Fibroblast of pulmonary artery (primary cell): ENCODE data around the gene TYRO3.

Experiments used
- DNase-seq: peaks from one replicate; pipeline ENCODE4 v3.0.0-alpha.2; 2010; ENCODE audit warnings: low read depth
- H3K4me3 ChIP-seq: replicated peaks from 2 replicates; pipeline ENCODE4 v1.5.1; 2011; ENCODE audit warnings: low read depth, mild to moderate bottlenecking, control low read depth, low read length, moderate library complexity
- TF ChIP-seq, protein P1 (sequence below): IDR thresholded peaks from 2 replicates; pipeline ENCODE4 v1.5.1; 2011; ENCODE audit warnings: mild to moderate bottlenecking, control low read depth, low read length, inconsistent platforms; ENCODE audit errors: missing control alignments

TYRO3 gene

DNA sequence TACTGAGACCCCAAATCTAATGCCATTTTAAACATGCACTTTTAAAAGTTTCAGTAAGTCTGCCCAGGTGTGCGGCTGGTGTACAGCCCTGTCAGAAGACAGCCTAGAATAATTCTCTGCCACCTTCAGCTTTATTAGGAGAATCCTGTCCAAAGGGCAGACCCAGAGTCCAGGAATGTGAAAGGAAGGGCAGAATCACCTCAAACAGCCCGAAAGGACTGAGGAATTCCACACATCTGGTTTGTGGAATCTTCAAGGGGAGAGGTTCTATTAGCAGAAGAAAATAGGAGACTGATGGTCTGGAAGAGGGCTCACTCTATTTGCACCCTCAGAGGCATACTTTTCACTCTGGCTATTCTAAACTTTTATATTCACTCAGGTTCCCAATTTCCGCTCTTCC is 46.6 kb downstream of the TYRO3 start:
- TF ChIP-seq, protein P1, sequence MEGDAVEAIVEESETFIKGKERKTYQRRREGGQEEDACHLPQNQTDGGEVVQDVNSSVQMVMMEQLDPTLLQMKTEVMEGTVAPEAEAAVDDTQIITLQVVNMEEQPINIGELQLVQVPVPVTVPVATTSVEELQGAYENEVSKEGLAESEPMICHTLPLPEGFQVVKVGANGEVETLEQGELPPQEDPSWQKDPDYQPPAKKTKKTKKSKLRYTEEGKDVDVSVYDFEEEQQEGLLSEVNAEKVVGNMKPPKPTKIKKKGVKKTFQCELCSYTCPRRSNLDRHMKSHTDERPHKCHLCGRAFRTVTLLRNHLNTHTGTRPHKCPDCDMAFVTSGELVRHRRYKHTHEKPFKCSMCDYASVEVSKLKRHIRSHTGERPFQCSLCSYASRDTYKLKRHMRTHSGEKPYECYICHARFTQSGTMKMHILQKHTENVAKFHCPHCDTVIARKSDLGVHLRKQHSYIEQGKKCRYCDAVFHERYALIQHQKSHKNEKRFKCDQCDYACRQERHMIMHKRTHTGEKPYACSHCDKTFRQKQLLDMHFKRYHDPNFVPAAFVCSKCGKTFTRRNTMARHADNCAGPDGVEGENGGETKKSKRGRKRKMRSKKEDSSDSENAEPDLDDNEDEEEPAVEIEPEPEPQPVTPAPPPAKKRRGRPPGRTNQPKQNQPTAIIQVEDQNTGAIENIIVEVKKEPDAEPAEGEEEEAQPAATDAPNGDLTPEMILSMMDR, result no peak
- no peak for DNase-seq
- H3K4me3 ChIP-seq, result no peak overlapping the region

DNA sequence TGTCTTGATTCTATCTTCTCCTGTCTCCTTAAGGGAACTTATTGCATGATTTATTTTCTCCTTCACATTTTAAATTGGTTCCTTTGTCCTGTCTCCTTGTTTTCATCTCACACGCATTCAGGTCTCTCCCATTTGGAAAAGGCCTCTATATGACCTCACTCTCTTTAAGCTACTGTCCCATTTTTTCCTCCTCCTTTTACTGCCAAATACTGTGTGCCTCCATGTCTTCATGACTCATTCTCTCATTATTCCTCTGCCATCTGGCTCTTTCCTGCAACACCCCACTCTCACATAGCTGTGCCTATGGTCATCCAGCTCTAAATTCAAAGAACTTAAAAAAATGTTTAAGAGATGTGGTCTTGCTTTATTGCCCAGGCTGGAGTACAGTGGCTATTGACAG is 48.0 kb downstream of the TYRO3 start:
- TF ChIP-seq, protein P1, result no peak
- DNase-seq, result peak; percentile 88
- H3K4me3 ChIP-seq, result no peak overlapping the region

DNA sequence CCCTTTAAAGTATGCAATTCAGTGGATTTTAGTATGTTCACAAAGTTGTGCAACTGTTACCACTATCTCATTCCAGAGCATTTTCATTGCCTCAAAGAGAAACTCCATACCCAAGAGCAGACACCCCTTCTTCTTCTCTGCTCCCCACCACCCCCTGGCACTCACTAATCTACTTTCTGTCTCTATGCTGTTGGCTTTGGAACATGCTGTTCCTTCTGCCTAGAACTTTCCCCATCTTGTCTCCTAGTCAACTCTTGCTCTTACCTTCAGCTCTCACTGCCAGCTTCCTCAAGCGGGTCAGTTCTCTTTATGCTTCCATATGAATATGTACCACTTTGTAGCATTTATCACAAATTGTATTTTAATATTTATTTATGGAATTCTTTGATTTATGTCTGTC is 50.1 kb downstream of the TYRO3 start:
- no peak for DNase-seq
- H3K4me3 ChIP-seq, result no peak overlapping the region
- TF ChIP-seq, protein P1, result no peak

DNA sequence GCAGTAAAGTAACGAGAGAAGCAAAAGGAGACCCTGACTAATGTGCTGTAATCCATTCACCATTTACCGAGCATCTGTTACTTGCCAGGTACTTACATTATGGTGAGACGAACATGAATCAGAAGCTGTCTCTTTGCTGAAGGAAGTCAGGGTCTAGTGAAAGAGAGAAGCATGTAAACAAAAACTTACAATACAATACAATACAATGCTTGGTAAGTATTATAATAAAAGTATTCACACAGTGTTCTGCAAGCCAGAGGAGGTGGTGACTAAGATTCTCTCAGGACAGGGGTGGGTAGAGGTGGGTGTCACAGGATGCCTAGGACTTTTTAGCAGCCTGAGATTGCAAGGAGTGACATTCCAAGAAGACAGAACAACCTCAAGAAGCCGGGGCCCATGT is 51.0 kb downstream of the TYRO3 start:
- no peak for DNase-seq
- TF ChIP-seq, protein P1, result no peak
- H3K4me3 ChIP-seq, result no peak overlapping the region

DNA sequence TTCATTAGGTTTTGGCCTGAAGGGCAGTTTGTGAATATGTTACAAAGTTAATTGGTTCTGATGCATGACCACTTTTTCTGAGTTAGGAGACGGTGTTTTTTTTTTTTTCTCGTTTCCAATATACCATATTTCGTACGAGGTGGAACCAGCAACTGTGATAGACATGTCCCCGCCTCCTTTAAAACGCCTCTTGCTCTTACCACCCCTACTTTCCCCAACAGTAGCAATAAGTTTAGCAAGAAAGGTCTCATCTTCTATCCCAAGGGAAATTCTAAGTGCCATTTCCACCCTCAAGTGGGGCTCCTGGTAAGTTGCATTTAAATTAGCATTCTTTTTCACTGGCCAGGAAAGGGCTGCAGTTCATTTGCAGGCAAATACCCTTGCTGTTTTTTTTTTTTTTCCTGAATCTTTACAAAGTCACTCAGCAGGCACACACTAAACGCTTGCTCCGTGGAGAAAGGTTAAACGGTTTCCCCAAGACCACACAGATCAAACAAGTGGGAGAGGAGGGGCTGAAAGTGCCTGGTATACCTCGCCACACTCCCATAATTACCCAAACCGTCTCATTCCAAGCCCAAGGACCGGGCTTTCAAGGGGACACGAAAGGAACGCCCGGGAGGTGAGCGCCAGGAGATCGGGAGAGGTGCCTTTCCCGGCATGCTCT is 61.7 kb downstream of the TYRO3 start:
- peak overlapping the region; percentile 59 for H3K4me3 ChIP-seq
- TF ChIP-seq, protein P1, result no peak
- DNase-seq, result no peak

DNA sequence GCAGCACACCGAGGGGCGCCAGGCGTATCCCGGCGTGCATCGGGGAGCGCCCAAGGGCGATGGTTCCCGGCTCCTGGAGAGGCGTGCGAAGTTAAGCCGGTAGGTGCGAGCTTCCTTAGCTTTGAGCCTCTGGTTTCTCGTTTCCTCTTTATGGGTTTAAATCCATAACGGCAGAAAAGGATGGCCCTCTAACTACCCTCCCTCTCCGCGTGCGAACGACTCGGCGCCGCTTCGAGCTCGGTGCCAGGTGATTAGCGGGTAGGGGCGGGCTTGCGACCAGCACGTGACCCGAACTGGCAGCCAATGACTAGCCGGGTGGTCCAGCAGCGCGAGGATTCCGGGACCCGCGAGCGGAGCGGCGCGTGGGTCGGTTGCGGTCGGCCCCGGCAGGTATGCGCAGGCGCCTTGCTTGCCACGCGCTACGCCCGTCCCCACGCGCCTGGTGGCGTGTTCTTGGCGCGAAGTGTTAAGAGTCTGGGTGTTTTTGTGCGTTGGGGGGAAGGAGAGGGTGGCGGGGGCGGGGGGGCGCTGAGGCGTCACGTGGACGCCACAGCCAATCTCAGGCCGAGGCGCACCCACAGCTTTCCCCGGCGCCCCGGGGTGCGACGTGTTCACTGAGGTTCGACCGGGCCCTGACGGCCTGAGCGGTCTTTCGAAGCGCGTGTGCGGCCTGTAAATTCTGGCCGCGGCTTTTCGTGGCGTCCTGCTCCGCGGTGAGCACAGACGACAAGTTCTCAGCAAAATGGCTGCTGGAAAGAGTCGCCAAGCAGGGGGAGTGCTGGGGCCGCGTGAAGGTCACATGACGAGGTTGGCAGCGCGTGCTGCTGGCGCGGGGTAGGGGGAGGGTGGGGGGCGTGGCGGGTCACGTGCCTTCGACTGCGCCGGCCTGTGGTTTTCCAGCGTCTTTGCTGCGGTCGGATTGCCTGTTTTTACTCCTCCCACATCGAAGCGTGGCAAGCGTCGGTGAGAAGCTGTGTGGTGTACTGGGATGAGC is 62.5 kb downstream of the TYRO3 start:
- DNase-seq, result peak; percentile 88
- TF ChIP-seq, protein P1, result no peak
- H3K4me3 ChIP-seq, result peak overlapping the region; percentile 59
